DMS79 treated with DMSO at 0.1 percent for 48 hours (cell line): Measurements from ENCODE around the gene PJA2.

ENCODE experiments used
- DNase-seq: peaks from one replicate; lab custom pipeline; 2025; lab: John Stamatoyannopoulos, UW

The PJA2 gene

GRCh38 chr5:109350537-109351270 lies 59.1 kb downstream of the PJA2 start:
- no peak for DNase-seq

DNA sequence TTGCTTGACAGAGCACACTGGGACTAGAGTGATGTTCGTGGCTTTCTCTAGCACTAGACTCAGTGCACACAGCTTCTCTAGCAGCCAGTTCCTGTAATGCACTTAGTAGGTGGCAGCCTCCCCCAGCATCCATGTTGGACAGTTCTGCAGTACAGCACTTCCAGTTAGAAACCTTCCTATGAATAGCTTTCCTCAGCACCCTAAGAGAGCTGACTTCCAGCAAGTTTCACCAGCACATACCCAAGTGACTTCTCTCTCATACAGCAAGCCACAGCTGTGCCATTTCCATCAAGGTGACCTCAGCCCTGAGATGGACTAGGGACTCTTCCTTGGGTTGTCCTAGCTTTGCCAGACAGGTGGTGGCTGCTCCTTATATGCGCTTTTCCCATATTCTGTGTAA lies 60.4 kb downstream of the PJA2 start:
- DNase-seq, result no peak

GRCh38 chr5:109347252-109347888 lies 62.4 kb downstream of the PJA2 start:
- DNase-seq, result no peak

GRCh38 chr5:109345699-109346098 lies 64.1 kb downstream of the PJA2 start:
- DNase-seq, result no peak

DNA sequence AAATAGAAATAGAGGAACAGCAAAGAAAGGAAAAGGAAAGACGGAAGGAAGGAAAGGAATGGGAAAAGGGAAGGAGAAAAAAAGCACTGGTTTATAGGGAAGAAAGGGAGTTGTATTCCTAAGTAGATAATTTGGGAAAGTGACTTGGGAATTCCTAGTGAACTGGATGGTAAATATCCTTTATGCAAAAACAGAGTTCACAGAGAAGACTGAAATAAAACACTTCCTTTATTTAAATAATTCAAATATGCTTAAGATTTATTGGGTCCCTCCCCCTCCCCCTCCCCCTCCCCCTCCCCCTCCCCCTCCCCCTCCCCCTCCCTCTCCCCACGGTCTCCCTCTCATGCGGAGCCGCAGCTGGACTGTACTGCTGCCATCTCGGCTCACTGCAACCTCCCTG lies 69.4 kb downstream of the PJA2 start:
- DNase-seq, result no peak

DNA sequence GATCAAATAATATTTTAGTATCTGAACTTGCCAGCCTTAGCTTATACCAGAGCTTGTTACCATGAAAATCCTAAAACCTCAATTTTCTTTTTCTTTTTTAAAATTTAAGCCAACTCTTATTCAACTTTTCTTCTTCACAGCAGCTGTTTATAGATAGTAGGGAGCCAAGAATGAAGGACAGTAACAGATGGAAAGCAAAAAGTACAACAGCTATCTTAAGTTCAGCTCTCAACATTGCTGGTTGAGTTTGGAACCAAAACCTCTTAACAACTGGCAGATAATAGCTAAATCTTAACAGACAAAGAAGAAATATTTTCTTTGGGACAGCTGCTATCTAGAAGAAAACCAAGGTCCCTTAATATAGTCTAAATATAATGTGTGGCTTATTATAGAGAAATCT lies 74.7 kb downstream of the PJA2 start:
- no peak for DNase-seq

GRCh38 chr5:109334056-109334455 lies 75.7 kb downstream of the PJA2 start:
- DNase-seq, result no peak

- no peak for DNase-seq
Observed at GRCh38 chr5:109329333-109330237, 80.2 kb downstream of the PJA2 start.

DNA sequence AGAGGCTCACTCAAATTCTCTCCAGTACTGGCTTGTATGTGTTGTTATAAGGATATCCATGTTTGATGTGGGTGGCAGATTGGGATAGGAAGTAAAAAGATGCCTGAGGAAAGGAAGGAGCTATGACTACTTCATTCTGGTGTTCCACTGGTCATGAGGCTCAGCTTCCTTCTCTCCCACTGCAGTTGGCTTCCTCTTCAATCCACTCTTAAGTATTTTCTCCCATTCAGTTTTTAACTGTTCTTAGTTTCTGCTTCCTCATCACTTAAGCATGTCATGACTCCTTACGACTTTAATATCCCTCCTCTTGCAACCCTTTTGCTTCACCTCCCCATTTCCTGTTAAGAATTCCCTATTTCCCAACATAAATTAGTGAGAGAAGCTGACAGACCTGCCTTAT lies 81.1 kb downstream of the PJA2 start:
- no peak for DNase-seq

GRCh38 chr5:109327570-109327969 lies 82.2 kb downstream of the PJA2 start:
- DNase-seq, result no peak

DNA sequence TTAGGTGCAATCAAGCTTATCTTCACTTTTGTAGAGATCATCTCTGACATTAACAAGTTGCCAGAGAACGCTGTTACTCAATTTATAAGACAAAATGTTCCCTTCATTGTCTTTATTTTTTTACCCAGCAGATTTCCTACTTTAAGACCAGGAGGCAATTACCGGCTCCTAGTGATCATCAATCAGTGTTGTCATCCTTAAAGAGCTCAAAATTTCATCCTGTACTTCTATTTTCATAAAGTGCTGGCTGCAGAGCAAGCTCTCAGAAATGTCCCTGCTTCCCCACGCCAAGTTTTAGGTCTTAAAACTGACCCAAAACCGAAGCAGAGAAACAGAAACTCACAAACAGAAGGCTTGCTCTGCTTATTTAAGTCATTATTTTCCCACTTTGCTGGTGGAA lies 82.9 kb downstream of the PJA2 start:
- DNase-seq, result no peak

GRCh38 chr5:109325456-109325855 lies 84.3 kb downstream of the PJA2 start:
- no peak for DNase-seq

DNA sequence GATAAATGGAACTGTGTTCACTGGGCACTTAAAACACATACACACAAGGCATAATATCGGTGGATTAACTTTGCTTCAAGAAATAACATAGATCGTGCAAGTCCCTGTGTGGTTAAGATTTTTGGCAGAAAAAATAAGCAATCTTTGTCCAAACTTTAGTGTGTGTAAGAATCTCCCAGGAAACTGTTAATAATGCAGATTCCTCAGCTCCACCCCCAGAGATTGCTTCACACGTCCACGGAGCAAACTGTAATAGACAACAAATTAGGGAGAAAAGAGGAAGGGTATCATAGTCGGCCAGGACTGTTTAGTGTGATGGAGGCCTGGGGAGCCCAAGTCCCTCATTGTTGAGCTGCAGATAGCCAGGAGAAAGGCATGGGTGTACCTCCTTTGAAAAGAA lies 84.8 kb downstream of the PJA2 start:
- no peak for DNase-seq

- no peak for DNase-seq
Observed at GRCh38 chr5:109324351-109324750, 85.4 kb downstream of the PJA2 start.

- no peak for DNase-seq
Observed at GRCh38 chr5:109322694-109323093, 87.1 kb downstream of the PJA2 start.

DNA sequence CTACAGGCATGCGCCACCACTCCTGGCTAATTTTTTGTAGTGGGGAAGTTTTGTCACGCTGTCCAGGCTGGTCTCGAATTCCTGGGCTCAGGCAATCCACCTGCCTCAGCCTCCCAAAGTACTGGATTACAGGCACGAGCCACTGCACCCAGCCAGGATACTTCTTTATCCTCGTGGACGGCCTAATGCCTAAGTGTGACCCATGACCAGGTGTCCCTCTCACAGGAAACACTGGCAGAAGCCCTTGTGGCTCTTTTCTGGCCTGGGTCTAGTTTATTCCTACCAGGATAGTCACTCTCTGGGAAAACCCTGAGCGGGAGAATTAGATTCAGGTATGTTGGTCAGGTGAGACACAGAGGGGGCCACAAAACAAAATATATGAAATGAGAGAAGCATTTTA lies 90.4 kb downstream of the PJA2 start:
- DNase-seq, result no peak

DNA sequence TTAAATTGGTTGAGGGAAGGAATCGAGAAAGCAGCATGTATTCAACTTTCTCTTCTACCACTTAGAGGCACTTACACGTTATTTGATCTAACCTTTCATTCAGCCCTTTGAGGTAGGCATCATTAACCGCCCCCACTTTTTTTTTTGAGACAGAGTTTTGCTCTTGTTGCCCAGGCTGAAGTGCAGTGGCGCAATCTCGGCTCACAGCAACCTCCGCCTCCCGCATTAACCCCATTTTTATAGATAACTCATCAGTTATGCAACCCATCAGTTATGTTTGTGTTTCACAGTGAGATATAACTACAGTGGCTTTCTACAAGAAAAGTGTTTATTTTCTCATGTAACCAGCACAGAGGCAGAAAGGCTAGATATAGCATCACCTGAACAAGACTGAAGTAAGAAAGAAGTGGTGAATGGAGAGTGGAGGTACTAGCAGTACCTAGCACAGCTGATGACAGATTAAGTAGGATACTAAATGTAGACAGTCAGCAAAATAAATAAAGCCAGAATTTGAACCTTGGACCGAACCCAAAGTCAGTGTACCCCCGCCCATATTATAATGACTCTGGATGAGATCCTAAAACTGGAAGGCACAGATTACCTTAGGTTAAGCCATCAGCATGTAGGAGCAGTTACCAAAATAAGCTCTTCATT lies 91.2 kb downstream of the PJA2 start:
- DNase-seq, result peak; percentile 4

GRCh38 chr5:109316634-109317033 lies 93.1 kb downstream of the PJA2 start:
- no peak for DNase-seq

DNA sequence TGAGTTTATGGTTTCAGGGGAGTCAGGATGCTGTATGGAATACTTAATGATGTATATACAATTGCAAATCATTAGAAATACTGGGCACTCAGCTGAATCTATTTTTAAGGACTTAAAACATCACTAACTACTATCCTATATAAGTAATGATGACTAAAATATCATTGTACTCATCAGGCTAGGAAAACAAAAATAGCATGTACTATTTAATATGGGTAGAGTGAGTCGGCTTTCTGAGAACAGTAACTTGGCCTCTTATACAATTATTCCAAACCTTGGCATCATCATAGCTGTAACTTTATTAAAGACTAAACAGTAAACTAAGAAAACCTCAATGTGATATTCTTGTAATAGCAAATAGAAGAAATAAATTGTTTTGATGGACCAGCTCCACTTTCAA lies 94.5 kb downstream of the PJA2 start:
- DNase-seq, result no peak

DNA sequence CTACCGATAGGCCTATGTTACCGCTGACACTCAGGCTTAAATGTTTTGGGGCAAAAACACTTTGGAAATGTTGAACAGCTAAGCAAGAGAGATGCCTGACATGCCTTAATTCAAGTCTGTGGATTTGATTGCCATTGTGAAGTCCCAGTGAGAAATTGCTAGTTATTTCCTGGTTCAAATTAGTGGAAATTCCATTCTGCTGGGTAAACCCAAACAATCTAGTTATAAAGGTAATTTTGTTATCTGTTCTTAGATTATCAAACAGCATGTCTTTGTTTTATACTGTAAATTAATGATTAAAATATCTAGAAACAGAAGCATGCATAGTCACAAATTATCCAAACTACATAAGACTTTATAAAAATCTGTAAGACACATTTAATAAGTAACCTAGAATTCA lies 96.6 kb downstream of the PJA2 start:
- no peak for DNase-seq

- DNase-seq, result no peak
Observed at GRCh38 chr5:109312695-109313094, 97.1 kb downstream of the PJA2 start.

DNA sequence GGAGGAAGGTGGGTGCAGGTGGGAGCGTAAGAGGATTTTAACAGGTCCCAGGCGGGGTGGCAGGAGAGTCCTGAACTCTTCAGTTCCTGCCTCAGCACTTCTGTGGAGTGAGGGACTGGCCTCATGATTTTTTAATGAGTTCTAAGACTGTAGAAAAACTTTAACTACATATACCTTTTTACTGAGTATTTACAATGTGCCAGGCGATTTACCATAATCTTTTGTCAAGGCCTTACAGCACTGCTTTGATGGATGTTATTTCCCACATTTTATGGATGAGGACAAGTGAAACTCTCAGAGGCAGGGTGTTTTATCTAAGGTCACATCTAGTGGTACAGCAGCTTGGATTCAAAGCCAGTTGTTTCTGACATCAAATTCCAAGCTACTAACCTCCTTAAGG lies 99.5 kb downstream of the PJA2 start:
- DNase-seq, result no peak
